ENCODE data around the gene UPF3A.

DNA sequence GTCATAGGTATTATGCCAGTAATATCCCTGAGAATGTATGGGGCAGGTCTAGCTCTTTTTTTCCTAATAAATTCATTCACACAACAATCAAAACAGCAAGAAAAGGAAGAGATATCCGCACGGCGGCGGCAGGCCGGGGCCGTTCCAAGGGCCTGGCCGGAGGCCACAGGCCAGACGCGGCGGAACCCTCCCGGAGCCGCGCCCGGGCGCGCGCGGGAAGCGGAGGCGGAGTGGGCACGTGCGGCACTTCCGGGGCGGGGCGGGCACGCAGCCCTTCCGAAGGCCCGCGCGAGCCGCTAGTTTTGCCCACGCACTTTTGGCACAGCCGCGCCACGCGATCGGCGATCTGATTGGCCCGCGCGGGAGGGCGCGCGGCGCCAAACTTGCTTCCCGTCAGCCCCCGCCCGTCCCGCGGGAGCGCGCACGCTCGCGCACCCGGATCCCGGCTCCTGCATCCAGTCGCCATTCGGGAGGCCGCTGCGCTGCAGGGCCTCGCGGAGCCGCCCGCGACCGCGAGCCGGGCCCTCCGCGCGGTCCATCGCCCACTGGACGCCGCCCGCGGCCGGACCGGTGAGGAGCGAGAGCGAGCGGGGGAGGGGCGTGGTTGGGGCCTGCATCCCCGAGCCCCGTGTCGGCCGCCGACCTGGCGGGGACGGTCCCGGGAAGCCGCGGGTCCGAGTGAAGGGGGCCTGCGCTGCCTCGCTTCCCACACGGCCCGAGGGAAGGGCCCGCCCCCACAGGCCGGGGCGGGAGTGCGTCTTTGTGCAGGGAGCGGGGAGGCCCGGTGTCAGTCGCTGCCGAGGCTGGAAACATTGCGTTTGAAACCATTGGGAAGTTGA, 32.9 kb downstream of the UPF3A start, which contains the start of gene CHAMP1:
- TF ChIP-seq, protein P1, sequence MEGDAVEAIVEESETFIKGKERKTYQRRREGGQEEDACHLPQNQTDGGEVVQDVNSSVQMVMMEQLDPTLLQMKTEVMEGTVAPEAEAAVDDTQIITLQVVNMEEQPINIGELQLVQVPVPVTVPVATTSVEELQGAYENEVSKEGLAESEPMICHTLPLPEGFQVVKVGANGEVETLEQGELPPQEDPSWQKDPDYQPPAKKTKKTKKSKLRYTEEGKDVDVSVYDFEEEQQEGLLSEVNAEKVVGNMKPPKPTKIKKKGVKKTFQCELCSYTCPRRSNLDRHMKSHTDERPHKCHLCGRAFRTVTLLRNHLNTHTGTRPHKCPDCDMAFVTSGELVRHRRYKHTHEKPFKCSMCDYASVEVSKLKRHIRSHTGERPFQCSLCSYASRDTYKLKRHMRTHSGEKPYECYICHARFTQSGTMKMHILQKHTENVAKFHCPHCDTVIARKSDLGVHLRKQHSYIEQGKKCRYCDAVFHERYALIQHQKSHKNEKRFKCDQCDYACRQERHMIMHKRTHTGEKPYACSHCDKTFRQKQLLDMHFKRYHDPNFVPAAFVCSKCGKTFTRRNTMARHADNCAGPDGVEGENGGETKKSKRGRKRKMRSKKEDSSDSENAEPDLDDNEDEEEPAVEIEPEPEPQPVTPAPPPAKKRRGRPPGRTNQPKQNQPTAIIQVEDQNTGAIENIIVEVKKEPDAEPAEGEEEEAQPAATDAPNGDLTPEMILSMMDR (IDR thresholded peaks at IDR 0.05 in 2 of 3, conservative IDR thresholded peaks at IDR 0.05 in 1 of 3; ENCODE audit: control insufficient read depth in 2 of 3, extremely low read depth in 1 of 3, insufficient read depth in 1 of 3, low read depth in 3 of 3, low read length in 3 of 3) = peak in 1 of 3 experiments; percentile 12; a peak in 1 of 6 replicates
- TF ChIP-seq CHD4 (IDR thresholded peaks at IDR 0.05) (no peak), DPF2 (IDR thresholded peaks at IDR 0.05) (peak; percentile 86), GATAD2B (conservative IDR thresholded peaks at IDR 0.05; ENCODE audit: low read depth) (peak; percentile 97), CEBPB (IDR thresholded peaks at IDR 0.05; ENCODE audit: borderline replicate concordance in 1 of 2, low read depth in 2 of 2, low read length in 2 of 2) (no peak), HDAC6 (IDR thresholded peaks at IDR 0.05; ENCODE audit: unreplicated experiment) (no peak), CHD1 (IDR thresholded peaks at IDR 0.05; ENCODE audit: low read depth, low read length) (no peak)
- TF ChIP-seq, protein P2, sequence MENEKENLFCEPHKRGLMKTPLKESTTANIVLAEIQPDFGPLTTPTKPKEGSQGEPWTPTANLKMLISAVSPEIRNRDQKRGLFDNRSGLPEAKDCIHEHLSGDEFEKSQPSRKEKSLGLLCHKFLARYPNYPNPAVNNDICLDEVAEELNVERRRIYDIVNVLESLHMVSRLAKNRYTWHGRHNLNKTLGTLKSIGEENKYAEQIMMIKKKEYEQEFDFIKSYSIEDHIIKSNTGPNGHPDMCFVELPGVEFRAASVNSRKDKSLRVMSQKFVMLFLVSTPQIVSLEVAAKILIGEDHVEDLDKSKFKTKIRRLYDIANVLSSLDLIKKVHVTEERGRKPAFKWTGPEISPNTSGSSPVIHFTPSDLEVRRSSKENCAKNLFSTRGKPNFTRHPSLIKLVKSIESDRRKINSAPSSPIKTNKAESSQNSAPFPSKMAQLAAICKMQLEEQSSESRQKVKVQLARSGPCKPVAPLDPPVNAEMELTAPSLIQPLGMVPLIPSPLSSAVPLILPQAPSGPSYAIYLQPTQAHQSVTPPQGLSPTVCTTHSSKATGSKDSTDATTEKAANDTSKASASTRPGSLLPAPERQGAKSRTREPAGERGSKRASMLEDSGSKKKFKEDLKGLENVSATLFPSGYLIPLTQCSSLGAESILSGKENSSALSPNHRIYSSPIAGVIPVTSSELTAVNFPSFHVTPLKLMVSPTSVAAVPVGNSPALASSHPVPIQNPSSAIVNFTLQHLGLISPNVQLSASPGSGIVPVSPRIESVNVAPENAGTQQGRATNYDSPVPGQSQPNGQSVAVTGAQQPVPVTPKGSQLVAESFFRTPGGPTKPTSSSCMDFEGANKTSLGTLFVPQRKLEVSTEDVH (IDR thresholded peaks at IDR 0.05; ENCODE audit: low read depth, partially characterized antibody) = no peak

Data from GM12878 (cell line).